Measurements from ENCODE around the gene TBC1D12. TPM values are rescaled to one million over a fixed set of nuclear protein-coding genes. Genes with fewer than 3 reads are reported as not detected.

Gene TBC1D12
- total and polyA plus RNA-seq, 2 donors (not counting 3 experiments of a cell fraction or from before 2014, with no cell fraction given), result 2.9 to 7.3 TPM

- Histone ChIP-seq H4K20me1 (replicated peaks; ENCODE audit: control insufficient read depth, extremely low read depth, insufficient read depth, low read length) (no peaks in the 10 kb centered on the region), H3K36me3 (ENCODE audit: control insufficient read depth in 2 of 2, extremely low read depth in 1 of 2, insufficient read depth in 2 of 2, low read length in 2 of 2) (no peaks in the 10 kb centered on the region), H3K9me3 (replicated peaks; ENCODE audit: control insufficient read depth, insufficient read depth, low read length) (no peaks in the 10 kb centered on the region), H3K9me1 (replicated peaks; ENCODE audit: control insufficient read depth, extremely low read depth, insufficient read depth, low read length) (no peaks in the 10 kb centered on the region), H3K9ac (replicated peaks; ENCODE audit: extremely low read depth, insufficient read depth, low read length) (no peak overlapping the region), H3K27me3 (ENCODE audit: control insufficient read depth in 2 of 2, insufficient read depth in 2 of 2, low read length in 2 of 2) (no peaks in the 10 kb centered on the region), H3K4me1 (ENCODE audit: control insufficient read depth, extremely low read depth, insufficient read depth, low read length) (no peaks in the 10 kb centered on the region), H3K4me3 (replicated peaks in 1 of 3; ENCODE audit: insufficient read depth in 1 of 3, low read depth in 1 of 3, low read length in 3 of 3) (no peak overlapping the region), H2AFZ (ENCODE audit: low read depth, low read length) (no peak overlapping the region), H3K79me2 (ENCODE audit: control insufficient read depth, insufficient read depth, low read length) (peaks cover 16% of the 10 kb centered on the region), H3K4me2 (ENCODE audit: insufficient read depth, low read length) (no peak overlapping the region), H3K27ac (ENCODE audit: insufficient read depth, low read depth, low read length) (no peak overlapping the region)
- intact Hi-C loops (cut with micrococcal nuclease) (no loop called here), dilution Hi-C loops (cut with MboI; ENCODE audit: extremely low pct_ligation_motif_present, low sequenced_read_pairs) (no loop called here)
- ChIA-PET POLR2A (no interaction called here), CTCF (interaction anchor here (2.4 kb wide), 1 partner anchor 21 kb away, joined by 18 read pairs; no protein-coding TSS in a partner anchor)
- no peak for TF ChIP-seq FOS (IDR thresholded peaks at IDR 0.05; ENCODE audit: borderline replicate concordance, insufficient read depth, low read length)
- no peak for TF ChIP-seq POLR2A (IDR thresholded peaks at IDR 0.05; ENCODE audit: low read depth, low read length)
- TF ChIP-seq, protein P1, sequence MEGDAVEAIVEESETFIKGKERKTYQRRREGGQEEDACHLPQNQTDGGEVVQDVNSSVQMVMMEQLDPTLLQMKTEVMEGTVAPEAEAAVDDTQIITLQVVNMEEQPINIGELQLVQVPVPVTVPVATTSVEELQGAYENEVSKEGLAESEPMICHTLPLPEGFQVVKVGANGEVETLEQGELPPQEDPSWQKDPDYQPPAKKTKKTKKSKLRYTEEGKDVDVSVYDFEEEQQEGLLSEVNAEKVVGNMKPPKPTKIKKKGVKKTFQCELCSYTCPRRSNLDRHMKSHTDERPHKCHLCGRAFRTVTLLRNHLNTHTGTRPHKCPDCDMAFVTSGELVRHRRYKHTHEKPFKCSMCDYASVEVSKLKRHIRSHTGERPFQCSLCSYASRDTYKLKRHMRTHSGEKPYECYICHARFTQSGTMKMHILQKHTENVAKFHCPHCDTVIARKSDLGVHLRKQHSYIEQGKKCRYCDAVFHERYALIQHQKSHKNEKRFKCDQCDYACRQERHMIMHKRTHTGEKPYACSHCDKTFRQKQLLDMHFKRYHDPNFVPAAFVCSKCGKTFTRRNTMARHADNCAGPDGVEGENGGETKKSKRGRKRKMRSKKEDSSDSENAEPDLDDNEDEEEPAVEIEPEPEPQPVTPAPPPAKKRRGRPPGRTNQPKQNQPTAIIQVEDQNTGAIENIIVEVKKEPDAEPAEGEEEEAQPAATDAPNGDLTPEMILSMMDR (IDR thresholded peaks at IDR 0.05; ENCODE audit: extremely low read depth in 1 of 2, insufficient read depth in 1 of 2, low read depth in 1 of 2, low read length in 2 of 2), result no peak
- no peak for TF ChIP-seq GATA2 (IDR thresholded peaks at IDR 0.05; ENCODE audit: insufficient read depth, insufficient read length, low read depth, low read length)
- TF ChIP-seq MYC (IDR thresholded peaks at IDR 0.05; ENCODE audit: low read depth, low read length), result no peak
- TF ChIP-seq EZH2 (IDR thresholded peaks at IDR 0.05; ENCODE audit: borderline replicate concordance, low read depth, low read length, severe bottlenecking), result no peak
- no peak for TF ChIP-seq POLR2AphosphoS5 (IDR thresholded peaks at IDR 0.05; ENCODE audit: insufficient read depth, low read depth, low read length)
- no peak for TF ChIP-seq MAX (IDR thresholded peaks at IDR 0.05; ENCODE audit: insufficient read depth, insufficient read length)
- no peak for TF ChIP-seq JUN (IDR thresholded peaks at IDR 0.05; ENCODE audit: borderline replicate concordance, insufficient read depth, insufficient read length, low read depth)
- BruUV-seq (replicated peaks), result no TSS peak
- DNase-seq (ENCODE audit: low read depth, low spot score) (no peak), FAIRE-seq (no peak)
These were observed 21.3 kb downstream of the TBC1D12 start for GRCh38 chr10:94423627-94424026.

All from endothelial cell of umbilical vein (primary cell).